Measurements from ENCODE around the gene SCAP. TPM values are rescaled to one million over a fixed set of nuclear protein-coding genes. Genes with fewer than 3 reads are reported as not detected.

The SCAP gene
- total and polyA plus RNA-seq, 12 donors: 31.7 to 56.7 (median 40.4) TPM

- Histone ChIP-seq H3K9me3 (no peaks in the 10 kb centered on the region), H3K27ac (no peak overlapping the region), H3K36me3 (peaks cover 4 to 97% (median 63%) of the 10 kb centered on the region in 9 donors), H3K4me3 (no peak overlapping the region), H3K27me3 (no peaks in the 10 kb centered on the region), H3K4me1 (peaks cover 5 to 14% (median 9%) of the 10 kb centered on the region in 9 donors)
- 93 to 95% methylated on average over 26 of the region's 26 CpGs for WGBS, 2 donors
- TF ChIP-seq CTCF (IDR thresholded peaks at IDR 0.05): no peak
- DNase-seq: no peak
- intact Hi-C loops (cut with DNase I): no loop called here
- ATAC-seq: no peak
These were observed 65.9 kb downstream of the SCAP start for GRCh38 chr3:47409688-47410416.

DNA sequence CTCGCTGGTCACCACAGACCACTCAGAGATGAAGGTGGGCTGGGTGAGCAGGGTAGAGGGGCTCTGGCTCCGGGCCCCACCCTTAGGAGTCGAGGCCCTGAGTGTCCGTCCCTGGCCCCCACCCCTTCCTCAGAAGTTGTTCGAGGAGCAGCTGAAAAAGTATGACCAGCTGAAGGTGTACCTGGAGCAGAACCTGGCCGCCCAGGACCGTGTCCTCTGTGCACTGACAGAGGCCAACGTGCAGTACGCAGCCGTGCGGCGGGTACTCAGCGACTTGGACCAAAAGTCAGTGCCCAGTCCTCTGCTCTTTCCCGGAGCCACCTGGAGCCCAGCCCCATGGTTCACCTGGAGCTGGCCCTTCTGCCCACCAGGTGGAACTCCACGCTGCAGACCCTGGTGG lies 66.5 kb downstream of the SCAP start:
- Histone ChIP-seq H3K36me3 (peaks cover 4 to 91% (median 62%) of the 10 kb centered on the region in 9 donors), H3K9me3 (no peaks in the 10 kb centered on the region), H3K27ac (no peak overlapping the region), H3K27me3 (no peaks in the 10 kb centered on the region), H3K4me1 (peaks cover 5 to 20% (median 15%) of the 10 kb centered on the region in 9 donors), H3K4me3 (no peak overlapping the region)
- WGBS, 2 donors: 92 to 94% methylated on average over 15 of the region's 15 CpGs
- TF ChIP-seq CTCF (IDR thresholded peaks at IDR 0.05): no peak
- ATAC-seq (no peak), DNase-seq (peak in 1 of 2 donors; percentile 16)
- intact Hi-C loops (cut with DNase I): no loop called here

GRCh38 chr3:47408839-47409229 lies 66.9 kb downstream of the SCAP start:
- Histone ChIP-seq H3K36me3 (peaks cover 4 to 87% (median 57%) of the 10 kb centered on the region in 9 donors), H3K4me3 (no peak overlapping the region)

More at GRCh38 chr3:47408839-47409229, 66.9 kb downstream of the SCAP start:
- ATAC-seq (no peak), DNase-seq (no peak)
- WGBS, 2 donors: 92 to 95% methylated on average over 15 of the region's 15 CpGs
- TF ChIP-seq CTCF (IDR thresholded peaks at IDR 0.05): no peak
- Histone ChIP-seq H3K9me3 (no peaks in the 10 kb centered on the region), H3K27ac (no peak overlapping the region), H3K27me3 (no peaks in the 10 kb centered on the region), H3K4me1 (peaks cover 5 to 22% (median 17%) of the 10 kb centered on the region in 9 donors)
- intact Hi-C loops (cut with DNase I): no loop called here

Measured in heart right ventricle (tissue), 16 donors.